ENCODE measurements around the gene CRABP2.

The CRABP2 gene

GRCh38 chr1:156705321-156705917 is at the start of gene CRABP2:
Gene CRABP2 (minus strand): TSS chr1:156705583. CDS start chr1:156705446, 137 bp downstream.
- peak; percentile 62 for DNase-seq

- no peak for DNase-seq
These were observed 48.8 kb upstream of the CRABP2 start for GRCh38 chr1:156754219-156754618.

GRCh38 chr1:156752843-156753482 is 47.6 kb upstream of the CRABP2 start:
- no peak for DNase-seq

GRCh38 chr1:156751757-156752481 is 46.5 kb upstream of the CRABP2 start:
- DNase-seq, result peak; percentile 97

GRCh38 chr1:156751451-156751756 is 46.0 kb upstream of the CRABP2 start, which contains the start of gene HDGF:
Gene HDGF (minus strand): TSS chr1:156751675. CDS start chr1:156751429, 246 bp downstream.
- no peak for DNase-seq

- DNase-seq, result no peak
These were observed 45.5 kb upstream of the CRABP2 start for GRCh38 chr1:156750711-156751450.

GRCh38 chr1:156750191-156750672 is 44.8 kb upstream of the CRABP2 start:
- DNase-seq, result no peak

GRCh38 chr1:156749419-156750118 is 44.2 kb upstream of the CRABP2 start:
- no peak for DNase-seq

GRCh38 chr1:156748670-156749418 is 43.5 kb upstream of the CRABP2 start:
- DNase-seq, result peak; percentile 63

- no peak for DNase-seq
These were observed 42.6 kb upstream of the CRABP2 start for GRCh38 chr1:156747742-156748669.

- peak; percentile 95 for DNase-seq
These were observed 41.6 kb upstream of the CRABP2 start for GRCh38 chr1:156746728-156747631.

GRCh38 chr1:156746406-156746727 is 41.0 kb upstream of the CRABP2 start:
- DNase-seq, result no peak

- DNase-seq, result no peak
These were observed 40.5 kb upstream of the CRABP2 start for GRCh38 chr1:156745881-156746280.

GRCh38 chr1:156744786-156745419 is 39.5 kb upstream of the CRABP2 start:
- DNase-seq, result no peak

- DNase-seq, result no peak
These were observed 39.0 kb upstream of the CRABP2 start for GRCh38 chr1:156744344-156744743.

GRCh38 chr1:156743367-156744302 is 38.3 kb upstream of the CRABP2 start:
- no peak for DNase-seq

GRCh38 chr1:156742801-156743200 is 37.4 kb upstream of the CRABP2 start:
- DNase-seq, result no peak

GRCh38 chr1:156742017-156742416 is 36.6 kb upstream of the CRABP2 start:
- DNase-seq, result no peak
